Measurements from ENCODE around the gene PDE8A.

DNA sequence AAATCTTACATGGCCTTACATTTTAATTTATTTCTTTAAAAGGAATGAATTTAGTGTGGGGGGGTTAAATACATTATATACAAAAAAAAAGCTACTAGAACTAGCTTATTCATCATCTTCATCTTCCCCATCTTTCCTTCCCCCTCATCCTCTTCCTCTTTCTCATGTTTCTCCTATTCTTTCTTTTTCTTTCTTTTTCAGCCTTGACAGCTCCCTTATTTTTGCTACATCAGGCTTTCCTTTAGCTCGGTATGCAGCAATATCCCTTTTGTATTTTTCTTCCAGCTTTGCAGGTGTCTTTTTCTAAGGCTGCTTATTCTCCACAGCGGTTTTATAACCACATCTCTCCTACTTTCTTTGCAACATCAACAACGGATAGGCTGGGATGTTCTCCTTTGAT, 41.3 kb upstream of the PDE8A start:
- TF ChIP-seq, protein P1, sequence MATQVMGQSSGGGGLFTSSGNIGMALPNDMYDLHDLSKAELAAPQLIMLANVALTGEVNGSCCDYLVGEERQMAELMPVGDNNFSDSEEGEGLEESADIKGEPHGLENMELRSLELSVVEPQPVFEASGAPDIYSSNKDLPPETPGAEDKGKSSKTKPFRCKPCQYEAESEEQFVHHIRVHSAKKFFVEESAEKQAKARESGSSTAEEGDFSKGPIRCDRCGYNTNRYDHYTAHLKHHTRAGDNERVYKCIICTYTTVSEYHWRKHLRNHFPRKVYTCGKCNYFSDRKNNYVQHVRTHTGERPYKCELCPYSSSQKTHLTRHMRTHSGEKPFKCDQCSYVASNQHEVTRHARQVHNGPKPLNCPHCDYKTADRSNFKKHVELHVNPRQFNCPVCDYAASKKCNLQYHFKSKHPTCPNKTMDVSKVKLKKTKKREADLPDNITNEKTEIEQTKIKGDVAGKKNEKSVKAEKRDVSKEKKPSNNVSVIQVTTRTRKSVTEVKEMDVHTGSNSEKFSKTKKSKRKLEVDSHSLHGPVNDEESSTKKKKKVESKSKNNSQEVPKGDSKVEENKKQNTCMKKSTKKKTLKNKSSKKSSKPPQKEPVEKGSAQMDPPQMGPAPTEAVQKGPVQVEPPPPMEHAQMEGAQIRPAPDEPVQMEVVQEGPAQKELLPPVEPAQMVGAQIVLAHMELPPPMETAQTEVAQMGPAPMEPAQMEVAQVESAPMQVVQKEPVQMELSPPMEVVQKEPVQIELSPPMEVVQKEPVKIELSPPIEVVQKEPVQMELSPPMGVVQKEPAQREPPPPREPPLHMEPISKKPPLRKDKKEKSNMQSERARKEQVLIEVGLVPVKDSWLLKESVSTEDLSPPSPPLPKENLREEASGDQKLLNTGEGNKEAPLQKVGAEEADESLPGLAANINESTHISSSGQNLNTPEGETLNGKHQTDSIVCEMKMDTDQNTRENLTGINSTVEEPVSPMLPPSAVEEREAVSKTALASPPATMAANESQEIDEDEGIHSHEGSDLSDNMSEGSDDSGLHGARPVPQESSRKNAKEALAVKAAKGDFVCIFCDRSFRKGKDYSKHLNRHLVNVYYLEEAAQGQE (IDR thresholded peaks at IDR 0.05; ENCODE audit: insufficient read depth in 1 of 2, low read depth in 2 of 2, low read length in 1 of 2): no peak
- TF ChIP-seq SIN3A (IDR thresholded peaks at IDR 0.05; ENCODE audit: borderline replicate concordance, insufficient read depth, low read depth, low read length): no peak
- TF ChIP-seq, protein P2, sequence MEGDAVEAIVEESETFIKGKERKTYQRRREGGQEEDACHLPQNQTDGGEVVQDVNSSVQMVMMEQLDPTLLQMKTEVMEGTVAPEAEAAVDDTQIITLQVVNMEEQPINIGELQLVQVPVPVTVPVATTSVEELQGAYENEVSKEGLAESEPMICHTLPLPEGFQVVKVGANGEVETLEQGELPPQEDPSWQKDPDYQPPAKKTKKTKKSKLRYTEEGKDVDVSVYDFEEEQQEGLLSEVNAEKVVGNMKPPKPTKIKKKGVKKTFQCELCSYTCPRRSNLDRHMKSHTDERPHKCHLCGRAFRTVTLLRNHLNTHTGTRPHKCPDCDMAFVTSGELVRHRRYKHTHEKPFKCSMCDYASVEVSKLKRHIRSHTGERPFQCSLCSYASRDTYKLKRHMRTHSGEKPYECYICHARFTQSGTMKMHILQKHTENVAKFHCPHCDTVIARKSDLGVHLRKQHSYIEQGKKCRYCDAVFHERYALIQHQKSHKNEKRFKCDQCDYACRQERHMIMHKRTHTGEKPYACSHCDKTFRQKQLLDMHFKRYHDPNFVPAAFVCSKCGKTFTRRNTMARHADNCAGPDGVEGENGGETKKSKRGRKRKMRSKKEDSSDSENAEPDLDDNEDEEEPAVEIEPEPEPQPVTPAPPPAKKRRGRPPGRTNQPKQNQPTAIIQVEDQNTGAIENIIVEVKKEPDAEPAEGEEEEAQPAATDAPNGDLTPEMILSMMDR (IDR thresholded peaks at IDR 0.05): no peak
